Caco-2 (cell line): ENCODE data around the gene MUC3A. TPM values are rescaled to one million over a fixed set of nuclear protein-coding genes. Genes with fewer than 3 reads are reported as not detected.
"Not testable (repeated sequence)": the region's sequence is repeated elsewhere in the genome, so short reads cannot be mapped to it uniquely, and the experiment has no call there.

ENCODE experiments used
- BruUV-seq: library from RNA; stranded (reverse); fragments of 400-500 nt; replicated peaks from 2 replicates; lab custom pipeline; 2021; lab: Mats Ljungman, UMichigan
- CTCF ChIA-PET: fragments of 300-600 bp; sonication (Branson Sonifier 250); formaldehyde crosslinking; loops from one replicate; lab custom pipeline; 2022; ENCODE audit warnings: antibody characterized with exemption; lab: Charles Lee
- POLR2A ChIA-PET: fragments of 300-600 bp; sonication (Branson Sonifier 250); formaldehyde crosslinking; loops from one replicate; lab custom pipeline; 2022; ENCODE audit warnings: antibody characterized with exemption; lab: Charles Lee
- DNase-seq, 2 experiments: peaks; one replicate each; pipeline versions ENCODE4 v3.0.0 to v3.0.0-alpha.2; 2020 to 2022
- H3K27me3 ChIP-seq: replicated peaks from 2 replicates; pipeline ENCODE4 v1.6.0; 2011; ENCODE audit warnings: low read length; ENCODE audit not compliant: control insufficient read depth, insufficient read depth
- H3K36me3 ChIP-seq: 2 replicates; pipeline ENCODE4 v1.5.1; 2011; ENCODE audit warnings: low read length; ENCODE audit not compliant: control insufficient read depth, insufficient read depth
- H3K4me1 ChIP-seq: fragments of 250-450 bp; sonication (Bioruptor Pico); 2 replicates; pipeline ENCODE4 v1.5.1; 2020; ENCODE audit warnings: mild to moderate bottlenecking
- H3K4me3 ChIP-seq: 2 replicates; pipeline ENCODE4 v1.5.1; 2011; ENCODE audit warnings: low read depth, mild to moderate bottlenecking, control low read depth, low read length
- H3K9me3 ChIP-seq: fragments of 250-450 bp; sonication (Bioruptor Pico); 2 replicates; pipeline ENCODE4 v1.5.1; 2020; ENCODE audit warnings: mild to moderate bottlenecking, moderate library complexity
- H3K27ac Mint-ChIP-seq: one replicate; pipeline ENCODE4 v1.8.0; 2022; ENCODE audit warnings: mixed read lengths; ENCODE audit not compliant: unreplicated experiment
- H3K27me3 Mint-ChIP-seq: one replicate; pipeline ENCODE4 v1.8.0; 2022; ENCODE audit warnings: mixed read lengths; ENCODE audit not compliant: insufficient read depth, unreplicated experiment
- H3K36me3 Mint-ChIP-seq: one replicate; pipeline ENCODE4 v1.8.0; 2022; ENCODE audit warnings: mild to moderate bottlenecking, mixed read lengths; ENCODE audit not compliant: insufficient read depth, unreplicated experiment
- H3K4me1 Mint-ChIP-seq: one replicate; pipeline ENCODE4 v1.8.0; 2022; ENCODE audit warnings: low read depth, mixed read lengths; ENCODE audit not compliant: unreplicated experiment
- H3K4me3 Mint-ChIP-seq: one replicate; pipeline ENCODE4 v1.8.0; 2022; ENCODE audit warnings: mild to moderate bottlenecking, moderate library complexity, mixed read lengths; ENCODE audit not compliant: unreplicated experiment
- H3K9me3 Mint-ChIP-seq: one replicate; pipeline ENCODE4 v1.8.0; 2022; ENCODE audit warnings: mixed read lengths; ENCODE audit not compliant: unreplicated experiment
- intact Hi-C: fragments of 100-400 bp; cut with micrococcal nuclease; formaldehyde crosslinking; loops from one replicate; pipeline ENCODE4 v1.10.0; 2022; ENCODE audit not compliant: unreplicated experiment
- total RNA-seq: library from RNA; stranded (reverse); gene quantifications from 2 replicates; pipeline ENCODE4 v1.2.3, GENCODE V29; 2022
- TF ChIP-seq, protein P1 (sequence below), 2 experiments: fragments of 200-600 bp in 1 of 2; IDR thresholded peaks; 1 replicate in 1 of 2; 2 replicates in 1 of 2; pipeline versions ENCODE4 v1.5.1 to v1.8.0; 2011 to 2022; ENCODE audit warnings: antibody characterized with exemption in 1 of 2, control low read depth in 1 of 2, inconsistent platforms in 1 of 2, low read depth in 1 of 2, low read length in 1 of 2, mild to moderate bottlenecking in 1 of 2, moderate library complexity in 1 of 2; ENCODE audit not compliant: insufficient read depth in 1 of 2, severe bottlenecking in 1 of 2, unreplicated experiment in 1 of 2

Gene MUC3A
- total RNA-seq, 1 experiment from 2014 or later = 25.1 TPM

DNA sequence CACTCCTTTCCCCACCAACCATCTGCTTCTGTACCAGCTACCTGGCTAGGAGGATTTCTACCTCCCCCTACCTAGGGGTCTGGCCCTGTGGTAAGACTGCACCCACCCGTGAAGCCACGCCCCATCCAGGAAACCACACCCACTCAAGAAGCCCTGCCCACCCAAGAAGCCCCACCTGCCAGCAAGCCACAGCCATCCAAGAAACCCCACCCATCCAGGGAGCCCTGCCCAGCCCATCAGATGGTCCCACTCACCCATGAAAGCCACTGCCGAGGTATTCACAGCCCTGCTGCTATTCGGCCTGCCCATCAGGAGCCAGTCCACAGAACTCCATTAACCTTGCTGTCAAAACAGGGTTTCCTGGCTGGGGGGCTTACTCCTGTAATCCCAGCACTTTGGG, 15.6 kb upstream of the MUC3A start:
- POLR2A ChIA-PET = no interaction called here
- CTCF ChIA-PET = no interaction called here
- peak overlapping the region; percentile 39 for H3K27ac Mint-ChIP-seq
- Histone ChIP-seq H3K36me3 (no peaks in the 10 kb centered on the region), H3K27me3 (no peaks in the 10 kb centered on the region), H3K4me3 (no peak overlapping the region), H3K9me3 (peaks cover 31% of the 10 kb centered on the region), H3K4me1 (peaks cover 37% of the 10 kb centered on the region)
- H3K4me3 Mint-ChIP-seq = no peak overlapping the region
- intact Hi-C loops = loop anchor here (2.0 kb wide), 1 partner anchor 37 kb away; no protein-coding TSS in a partner anchor
- TF ChIP-seq, protein P1, sequence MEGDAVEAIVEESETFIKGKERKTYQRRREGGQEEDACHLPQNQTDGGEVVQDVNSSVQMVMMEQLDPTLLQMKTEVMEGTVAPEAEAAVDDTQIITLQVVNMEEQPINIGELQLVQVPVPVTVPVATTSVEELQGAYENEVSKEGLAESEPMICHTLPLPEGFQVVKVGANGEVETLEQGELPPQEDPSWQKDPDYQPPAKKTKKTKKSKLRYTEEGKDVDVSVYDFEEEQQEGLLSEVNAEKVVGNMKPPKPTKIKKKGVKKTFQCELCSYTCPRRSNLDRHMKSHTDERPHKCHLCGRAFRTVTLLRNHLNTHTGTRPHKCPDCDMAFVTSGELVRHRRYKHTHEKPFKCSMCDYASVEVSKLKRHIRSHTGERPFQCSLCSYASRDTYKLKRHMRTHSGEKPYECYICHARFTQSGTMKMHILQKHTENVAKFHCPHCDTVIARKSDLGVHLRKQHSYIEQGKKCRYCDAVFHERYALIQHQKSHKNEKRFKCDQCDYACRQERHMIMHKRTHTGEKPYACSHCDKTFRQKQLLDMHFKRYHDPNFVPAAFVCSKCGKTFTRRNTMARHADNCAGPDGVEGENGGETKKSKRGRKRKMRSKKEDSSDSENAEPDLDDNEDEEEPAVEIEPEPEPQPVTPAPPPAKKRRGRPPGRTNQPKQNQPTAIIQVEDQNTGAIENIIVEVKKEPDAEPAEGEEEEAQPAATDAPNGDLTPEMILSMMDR (IDR thresholded peaks at IDR 0.05; ENCODE audit: insufficient read depth in 1 of 2, low read depth in 1 of 2, low read length in 1 of 2, severe bottlenecking in 1 of 2, unreplicated experiment in 1 of 2) = no peak
- peak in 1 of 2 experiments; percentile 44 for DNase-seq
- H3K4me1 Mint-ChIP-seq = peaks cover 19% of the 10 kb centered on the region
- no TSS peak for BruUV-seq
- no peaks in the 10 kb centered on the region for H3K27me3 Mint-ChIP-seq
- peaks cover 26% of the 10 kb centered on the region for H3K9me3 Mint-ChIP-seq
- peaks cover 29% of the 10 kb centered on the region for H3K36me3 Mint-ChIP-seq

DNA sequence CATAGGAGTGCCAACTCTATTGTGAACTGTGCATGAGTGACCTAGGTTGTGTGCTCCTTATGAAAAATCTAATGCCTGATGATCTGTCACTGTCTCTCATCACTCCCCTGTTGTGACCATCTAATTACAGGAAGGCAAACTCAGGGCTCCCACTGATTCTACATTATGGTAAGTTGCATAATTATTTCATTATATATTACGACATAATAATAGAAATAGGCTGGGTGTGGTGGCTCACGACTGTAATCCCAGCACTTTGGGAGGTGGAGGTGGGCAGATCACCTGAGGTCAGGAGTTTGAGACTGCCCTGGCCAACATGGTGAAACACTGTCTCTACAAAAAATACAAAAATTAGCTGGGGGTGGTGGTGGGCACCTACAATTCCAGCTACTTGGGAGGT, 14.0 kb upstream of the MUC3A start:
- POLR2A ChIA-PET, CTCF ChIA-PET, H3K36me3 ChIP-seq, intact Hi-C loops, H3K4me3 Mint-ChIP-seq, BruUV-seq, H3K4me3 ChIP-seq, H3K27ac Mint-ChIP-seq, DNase-seq, H3K27me3 Mint-ChIP-seq, H3K27me3 ChIP-seq: not testable (repeated sequence)
- peaks cover 23% of the 10 kb centered on the region for H3K4me1 ChIP-seq
- Mint-ChIP-seq H3K36me3 (peaks cover 33% of the 10 kb centered on the region), H3K4me1 (peaks cover 14% of the 10 kb centered on the region), H3K9me3 (peaks cover 26% of the 10 kb centered on the region)
- H3K9me3 ChIP-seq = peaks cover 37% of the 10 kb centered on the region

DNA sequence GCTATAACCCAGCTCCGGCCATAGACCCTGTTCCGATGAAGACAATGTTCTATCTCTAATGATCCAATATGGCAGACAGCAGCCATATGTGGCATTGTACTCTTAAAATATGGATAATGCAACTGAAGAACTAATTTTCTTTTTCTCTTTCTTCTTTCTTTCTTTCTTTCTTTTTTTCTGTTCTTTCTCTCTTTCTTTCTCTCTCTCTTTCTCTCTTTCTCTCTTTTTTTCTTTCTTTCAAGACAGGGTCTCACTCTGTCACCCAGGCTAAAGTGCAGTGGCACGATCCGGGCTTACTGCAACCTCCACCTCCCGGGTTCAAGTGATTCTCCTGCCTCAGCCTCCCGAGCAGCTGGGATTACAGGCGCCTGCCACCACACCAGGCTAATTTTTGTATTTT, 13.2 kb upstream of the MUC3A start:
- intact Hi-C loops, H3K4me3 ChIP-seq, H3K4me3 Mint-ChIP-seq, DNase-seq, H3K27me3 ChIP-seq, H3K27ac Mint-ChIP-seq, CTCF ChIA-PET, H3K4me1 Mint-ChIP-seq, BruUV-seq, POLR2A ChIA-PET, H3K36me3 ChIP-seq, H3K27me3 Mint-ChIP-seq: not testable (repeated sequence)
- peaks cover 32% of the 10 kb centered on the region for H3K36me3 Mint-ChIP-seq
- H3K4me1 ChIP-seq = peaks cover 15% of the 10 kb centered on the region
- peaks cover 26% of the 10 kb centered on the region for H3K9me3 Mint-ChIP-seq
- H3K9me3 ChIP-seq = peaks cover 40% of the 10 kb centered on the region

DNA sequence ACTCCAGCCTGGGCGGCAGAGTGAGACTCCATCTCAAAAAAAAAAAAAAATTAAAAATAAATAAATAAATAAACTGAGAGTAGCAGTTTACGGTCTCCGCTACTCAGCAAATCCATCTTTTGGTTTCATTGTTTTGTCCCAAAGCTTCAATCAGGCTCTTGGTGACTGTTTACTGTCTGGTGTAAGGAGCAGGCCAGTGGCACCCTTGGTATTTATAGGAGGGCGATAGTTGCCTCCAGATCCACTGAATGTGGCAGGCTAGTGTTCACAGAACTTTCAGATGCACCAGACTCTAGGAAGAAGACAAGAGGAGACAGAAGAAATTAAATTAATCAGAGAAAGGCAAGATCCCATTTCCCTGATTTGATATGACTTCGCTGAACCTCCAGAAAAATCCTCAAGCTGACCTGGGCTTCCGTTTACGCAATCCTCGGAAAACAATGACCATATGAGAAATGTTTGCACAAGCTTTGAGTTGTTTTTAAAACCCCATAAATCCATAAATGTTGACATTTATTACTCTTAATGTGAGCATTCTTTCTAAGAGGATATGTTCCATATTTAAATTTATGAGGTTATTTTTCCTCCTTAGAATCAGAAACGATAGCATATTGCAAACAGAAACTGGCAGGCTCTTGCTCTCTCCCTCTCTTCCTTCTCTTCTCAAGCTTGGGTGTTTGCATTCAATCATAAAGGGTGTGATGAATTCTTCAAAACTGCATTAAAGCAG, 7.1 kb upstream of the MUC3A start:
- CTCF ChIA-PET = interaction anchor here (0.5 to 1.5 kb wide), 4 partner anchors 24 to 202 kb away, joined by 4 to 7 read pairs (median 5); partner anchors contain the start of gene UFSP1

More for the DNA sequence above, 7.1 kb upstream of the MUC3A start:
- Mint-ChIP-seq H3K27ac (peak overlapping the region; percentile 2), H3K4me3 (peak overlapping the region; percentile 21), H3K9me3 (peaks cover under 1% of the 10 kb centered on the region), H3K27me3 (no peaks in the 10 kb centered on the region), H3K4me1 (peaks cover 11% of the 10 kb centered on the region), H3K36me3 (peaks cover 6% of the 10 kb centered on the region)
- intact Hi-C loops = loop anchor here (1.0 to 2.0 kb wide), 3 partner anchors 10 to 45 kb away; no protein-coding TSS in a partner anchor
- peak; percentile 68 to 71 for DNase-seq
- POLR2A ChIA-PET = interaction anchor here (1.1 kb wide), 1 partner anchor 53 kb away, joined by 3 read pairs; the partner anchor contains the start of gene UFSP1
- TF ChIP-seq, protein P1 (IDR thresholded peaks at IDR 0.05; ENCODE audit: insufficient read depth in 1 of 2, low read depth in 1 of 2, low read length in 1 of 2, severe bottlenecking in 1 of 2, unreplicated experiment in 1 of 2) = no peak
- Histone ChIP-seq H3K36me3 (no peaks in the 10 kb centered on the region), H3K4me3 (no peak overlapping the region), H3K4me1 (peaks cover 13% of the 10 kb centered on the region), H3K27me3 (no peaks in the 10 kb centered on the region), H3K9me3 (peaks cover 15% of the 10 kb centered on the region)
- no TSS peak for BruUV-seq
